Panc1 (cell line): ENCODE results near the gene ALK. TPM values are rescaled to one million over a fixed set of nuclear protein-coding genes. Genes with fewer than 3 reads are reported as not detected.

Experiments used
- ATAC-seq: fragments of 200-7000 bp; cut with Tn5 transposase; 2 replicates; pipeline ENCODE4 v1.9.1; 2020; ENCODE audit warnings: mild to moderate bottlenecking, moderate library complexity
- BruUV-seq: library from RNA; stranded (reverse); fragments of 400-500 nt; replicated peaks from 2 replicates; lab custom pipeline; 2021; lab: Mats Ljungman, UMichigan
- CTCF ChIA-PET: fragments of 300-600 bp; sonication (Branson Sonifier 250); formaldehyde crosslinking; loops from one replicate; lab custom pipeline; 2022; ENCODE audit warnings: antibody characterized with exemption; lab: Charles Lee
- POLR2A ChIA-PET: fragments of 300-600 bp; sonication (Branson Sonifier 250); formaldehyde crosslinking; loops from one replicate; lab custom pipeline; 2022; ENCODE audit warnings: antibody characterized with exemption; lab: Charles Lee
- DNase-seq: peaks from one replicate; pipeline ENCODE4 v3.0.0-alpha.2; 2010; ENCODE audit warnings: low read depth, low spot score
- H3K27ac ChIP-seq: 2 replicates; pipeline ENCODE4 v1.5.1; 2011; ENCODE audit warnings: mild to moderate bottlenecking, low read length, inconsistent platforms
- H3K27me3 ChIP-seq: fragments of 200-500 bp; sonication (Bioruptor generic); 2 replicates; pipeline ENCODE4 v1.6.0; 2014; ENCODE audit warnings: low read length, inconsistent platforms; ENCODE audit not compliant: control insufficient read depth, insufficient read depth
- H3K36me3 ChIP-seq: fragments of 200-500 bp; sonication (Bioruptor generic); 2 replicates; pipeline ENCODE4 v1.5.1; 2014; ENCODE audit warnings: inconsistent platforms, mild to moderate bottlenecking, low read length, moderate library complexity; ENCODE audit not compliant: control insufficient read depth, insufficient read depth
- H3K4me1 ChIP-seq: 2 replicates; pipeline ENCODE4 v1.5.1; 2011; ENCODE audit warnings: inconsistent platforms, mild to moderate bottlenecking, low read length, moderate library complexity; ENCODE audit not compliant: control insufficient read depth, insufficient read depth
- H3K4me3 ChIP-seq, 2 experiments: 2 replicates each; pipeline ENCODE4 v1.5.1; 2011 to 2012; ENCODE audit warnings: low read depth in 2 of 2, low read length in 2 of 2, mild to moderate bottlenecking in 2 of 2, inconsistent platforms in 1 of 2, moderate library complexity in 1 of 2
- H3K9me3 ChIP-seq: fragments of 200-500 bp; sonication (Bioruptor generic); 2 replicates; pipeline ENCODE4 v1.5.1; 2014; ENCODE audit warnings: low read depth, mild to moderate bottlenecking, inconsistent platforms, low read length, moderate library complexity; ENCODE audit not compliant: control insufficient read depth, insufficient read depth
- POLR2AphosphoS5 ChIP-seq: IDR thresholded peaks from 2 replicates; pipeline ENCODE4 v1.6.1; 2012; ENCODE audit warnings: mild to moderate bottlenecking, low read depth, low read length, moderate library complexity
- SIN3A ChIP-seq: IDR thresholded peaks from 2 replicates; pipeline ENCODE4 v1.6.1; 2012; ENCODE audit warnings: low read depth, mild to moderate bottlenecking, low read length, moderate library complexity, borderline replicate concordance; ENCODE audit not compliant: insufficient read depth
- TCF7L2 ChIP-seq: IDR thresholded peaks from 2 replicates; pipeline ENCODE4 v1.6.1; 2011; ENCODE audit warnings: mild to moderate bottlenecking, low read depth, low read length, inconsistent platforms
- in situ Hi-C: cut with HindIII; loops from 2 replicates; pipeline ENCODE4 v1.10.0; 2016; ENCODE audit warnings: low sequenced_read_pairs, low pct_unique_long_range_greater_than_20kb
- intact Hi-C: fragments of 100-400 bp; cut with micrococcal nuclease; formaldehyde crosslinking; loops from one replicate; pipeline ENCODE4 v1.10.0; 2022; ENCODE audit not compliant: unreplicated experiment
- total RNA-seq: library from RNA; stranded (reverse); gene quantifications from one replicate; pipeline ENCODE4 v1.2.1, GENCODE V29; 2021; ENCODE audit not compliant: unreplicated experiment
- TF ChIP-seq, protein P1 (sequence below): fragments of 450-650 bp; IDR thresholded peaks from 2 replicates; pipeline ENCODE4 v1.5.1; 2017; ENCODE audit warnings: mild to moderate bottlenecking
- TF ChIP-seq, protein P2 (sequence below), 2 experiments: IDR thresholded peaks; 2 replicates each; pipeline ENCODE4 v1.6.1; 2011 to 2012; ENCODE audit warnings: low read depth in 2 of 2, control low read depth in 1 of 2, low read length in 1 of 2, mild to moderate bottlenecking in 1 of 2, moderate library complexity in 1 of 2; ENCODE audit not compliant: insufficient read depth in 1 of 2

Gene ALK
- total RNA-seq, 1 experiment from 2014 or later: not detected

DNA sequence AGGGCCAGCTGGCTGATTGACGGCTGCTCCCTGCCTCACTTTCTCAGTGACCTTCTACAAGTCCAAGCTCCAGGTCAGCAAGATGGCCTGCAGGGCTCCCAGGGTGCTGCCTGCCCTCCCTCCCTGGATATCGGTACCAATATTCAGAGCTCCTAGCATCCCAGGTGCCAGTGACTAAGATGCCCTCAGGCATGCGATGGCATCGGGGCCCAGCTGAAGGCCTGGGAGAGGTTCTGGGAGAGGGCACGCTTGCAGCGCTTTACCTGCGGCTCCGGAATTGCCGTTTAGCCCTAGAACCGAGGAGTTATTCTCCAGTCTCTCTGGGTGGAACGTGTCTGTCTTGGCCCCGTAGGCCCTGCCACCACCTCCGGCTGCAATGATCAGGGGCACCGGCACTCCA, 689.3 kb downstream of the ALK start:
- BruUV-seq: no TSS peak
- Histone ChIP-seq H3K4me3 (no peak overlapping the region), H3K36me3 (no peaks in the 10 kb centered on the region), H3K27ac (no peak overlapping the region), H3K4me1 (no peaks in the 10 kb centered on the region), H3K27me3 (peaks cover 3% of the 10 kb centered on the region), H3K9me3 (no peaks in the 10 kb centered on the region)
- ChIA-PET POLR2A (no interaction called here), CTCF (no interaction called here)
- ATAC-seq (no peak), DNase-seq (no peak)
- intact Hi-C loops (loop anchor here (10.0 kb wide), 1 partner anchor 613 kb away; no protein-coding TSS in a partner anchor), in situ Hi-C loops (no loop called here)
- no peak for TF ChIP-seq POLR2AphosphoS5
- no peak for TF ChIP-seq TCF7L2
- TF ChIP-seq, protein P1, sequence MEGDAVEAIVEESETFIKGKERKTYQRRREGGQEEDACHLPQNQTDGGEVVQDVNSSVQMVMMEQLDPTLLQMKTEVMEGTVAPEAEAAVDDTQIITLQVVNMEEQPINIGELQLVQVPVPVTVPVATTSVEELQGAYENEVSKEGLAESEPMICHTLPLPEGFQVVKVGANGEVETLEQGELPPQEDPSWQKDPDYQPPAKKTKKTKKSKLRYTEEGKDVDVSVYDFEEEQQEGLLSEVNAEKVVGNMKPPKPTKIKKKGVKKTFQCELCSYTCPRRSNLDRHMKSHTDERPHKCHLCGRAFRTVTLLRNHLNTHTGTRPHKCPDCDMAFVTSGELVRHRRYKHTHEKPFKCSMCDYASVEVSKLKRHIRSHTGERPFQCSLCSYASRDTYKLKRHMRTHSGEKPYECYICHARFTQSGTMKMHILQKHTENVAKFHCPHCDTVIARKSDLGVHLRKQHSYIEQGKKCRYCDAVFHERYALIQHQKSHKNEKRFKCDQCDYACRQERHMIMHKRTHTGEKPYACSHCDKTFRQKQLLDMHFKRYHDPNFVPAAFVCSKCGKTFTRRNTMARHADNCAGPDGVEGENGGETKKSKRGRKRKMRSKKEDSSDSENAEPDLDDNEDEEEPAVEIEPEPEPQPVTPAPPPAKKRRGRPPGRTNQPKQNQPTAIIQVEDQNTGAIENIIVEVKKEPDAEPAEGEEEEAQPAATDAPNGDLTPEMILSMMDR: no peak
- no peak for TF ChIP-seq SIN3A
- TF ChIP-seq, protein P2, sequence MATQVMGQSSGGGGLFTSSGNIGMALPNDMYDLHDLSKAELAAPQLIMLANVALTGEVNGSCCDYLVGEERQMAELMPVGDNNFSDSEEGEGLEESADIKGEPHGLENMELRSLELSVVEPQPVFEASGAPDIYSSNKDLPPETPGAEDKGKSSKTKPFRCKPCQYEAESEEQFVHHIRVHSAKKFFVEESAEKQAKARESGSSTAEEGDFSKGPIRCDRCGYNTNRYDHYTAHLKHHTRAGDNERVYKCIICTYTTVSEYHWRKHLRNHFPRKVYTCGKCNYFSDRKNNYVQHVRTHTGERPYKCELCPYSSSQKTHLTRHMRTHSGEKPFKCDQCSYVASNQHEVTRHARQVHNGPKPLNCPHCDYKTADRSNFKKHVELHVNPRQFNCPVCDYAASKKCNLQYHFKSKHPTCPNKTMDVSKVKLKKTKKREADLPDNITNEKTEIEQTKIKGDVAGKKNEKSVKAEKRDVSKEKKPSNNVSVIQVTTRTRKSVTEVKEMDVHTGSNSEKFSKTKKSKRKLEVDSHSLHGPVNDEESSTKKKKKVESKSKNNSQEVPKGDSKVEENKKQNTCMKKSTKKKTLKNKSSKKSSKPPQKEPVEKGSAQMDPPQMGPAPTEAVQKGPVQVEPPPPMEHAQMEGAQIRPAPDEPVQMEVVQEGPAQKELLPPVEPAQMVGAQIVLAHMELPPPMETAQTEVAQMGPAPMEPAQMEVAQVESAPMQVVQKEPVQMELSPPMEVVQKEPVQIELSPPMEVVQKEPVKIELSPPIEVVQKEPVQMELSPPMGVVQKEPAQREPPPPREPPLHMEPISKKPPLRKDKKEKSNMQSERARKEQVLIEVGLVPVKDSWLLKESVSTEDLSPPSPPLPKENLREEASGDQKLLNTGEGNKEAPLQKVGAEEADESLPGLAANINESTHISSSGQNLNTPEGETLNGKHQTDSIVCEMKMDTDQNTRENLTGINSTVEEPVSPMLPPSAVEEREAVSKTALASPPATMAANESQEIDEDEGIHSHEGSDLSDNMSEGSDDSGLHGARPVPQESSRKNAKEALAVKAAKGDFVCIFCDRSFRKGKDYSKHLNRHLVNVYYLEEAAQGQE (IDR thresholded peaks at IDR 0.05; ENCODE audit: insufficient read depth in 1 of 2, low read depth in 2 of 2, low read length in 1 of 2): no peak

DNA sequence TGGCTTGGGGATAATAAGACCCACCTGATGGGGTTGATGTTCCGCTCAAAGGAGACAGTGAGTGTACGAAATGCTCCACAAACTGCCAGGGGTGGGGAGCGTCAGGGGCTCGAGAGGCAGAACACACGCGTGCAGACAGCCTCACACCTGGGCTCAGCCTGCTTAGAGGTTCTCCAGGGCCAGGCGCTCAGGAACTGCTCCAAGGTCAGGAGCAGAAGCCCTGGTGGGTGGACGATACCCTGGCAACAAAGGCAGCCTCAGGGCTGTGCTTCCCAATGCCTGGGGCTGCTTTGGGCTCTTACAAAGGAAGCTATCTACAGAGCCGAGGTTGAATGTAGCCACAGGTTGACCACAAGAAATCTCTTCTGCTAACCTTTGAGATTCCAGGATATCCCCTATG, 691.7 kb downstream of the ALK start:
- TF ChIP-seq POLR2AphosphoS5 (no peak), TCF7L2 (no peak)
- TF ChIP-seq, protein P2 (IDR thresholded peaks at IDR 0.05; ENCODE audit: insufficient read depth in 1 of 2, low read depth in 2 of 2, low read length in 1 of 2): no peak
- TF ChIP-seq, protein P1: no peak
- in situ Hi-C loops (no loop called here), intact Hi-C loops (loop anchor here (10.0 kb wide), 1 partner anchor 615 kb away; no protein-coding TSS in a partner anchor)
- no TSS peak for BruUV-seq
- DNase-seq: no peak
- Histone ChIP-seq H3K27me3 (peaks cover 5% of the 10 kb centered on the region), H3K4me3 (no peak overlapping the region), H3K36me3 (no peaks in the 10 kb centered on the region), H3K4me1 (no peaks in the 10 kb centered on the region), H3K9me3 (no peaks in the 10 kb centered on the region), H3K27ac (no peak overlapping the region)
- no peak for ATAC-seq
- ChIA-PET POLR2A (no interaction called here), CTCF (no interaction called here)
